IPS-11a (cell line): ENCODE data around the gene DAPK1.
A peak's percentile ranks its signal among the peaks of the same experiment; 100 is the strongest.

ENCODE experiments used
- H3K4me3 ChIP-seq: one replicate; pipeline ENCODE4 v1.5.1; 2013; ENCODE audit warnings: low read depth, low read length, control low read depth

Gene DAPK1

DNA sequence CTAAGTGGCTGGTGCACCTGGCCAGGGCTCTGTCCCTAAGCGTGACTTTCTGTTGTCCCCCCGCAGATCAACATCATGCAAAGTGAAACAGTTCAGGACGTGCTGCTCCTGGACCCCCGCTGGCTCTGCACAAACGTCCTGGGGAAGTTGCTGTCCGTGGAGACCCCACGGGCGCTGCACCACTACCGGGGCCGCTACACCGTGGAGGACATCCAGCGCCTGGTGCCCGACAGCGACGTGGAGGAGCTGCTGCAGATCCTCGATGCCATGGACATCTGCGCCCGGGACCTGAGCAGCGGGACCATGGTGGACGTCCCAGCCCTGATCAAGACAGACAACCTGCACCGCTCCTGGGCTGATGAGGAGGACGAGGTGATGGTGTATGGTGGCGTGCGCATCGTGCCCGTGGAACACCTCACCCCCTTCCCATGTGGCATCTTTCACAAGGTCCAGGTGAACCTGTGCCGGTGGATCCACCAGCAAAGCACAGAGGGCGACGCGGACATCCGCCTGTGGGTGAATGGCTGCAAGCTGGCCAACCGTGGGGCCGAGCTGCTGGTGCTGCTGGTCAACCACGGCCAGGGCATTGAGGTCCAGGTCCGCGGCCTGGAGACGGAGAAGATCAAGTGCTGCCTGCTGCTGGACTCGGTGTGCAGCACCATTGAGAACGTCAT, 208.5 kb downstream of the DAPK1 start:
- no peak overlapping the region for H3K4me3 ChIP-seq

DNA sequence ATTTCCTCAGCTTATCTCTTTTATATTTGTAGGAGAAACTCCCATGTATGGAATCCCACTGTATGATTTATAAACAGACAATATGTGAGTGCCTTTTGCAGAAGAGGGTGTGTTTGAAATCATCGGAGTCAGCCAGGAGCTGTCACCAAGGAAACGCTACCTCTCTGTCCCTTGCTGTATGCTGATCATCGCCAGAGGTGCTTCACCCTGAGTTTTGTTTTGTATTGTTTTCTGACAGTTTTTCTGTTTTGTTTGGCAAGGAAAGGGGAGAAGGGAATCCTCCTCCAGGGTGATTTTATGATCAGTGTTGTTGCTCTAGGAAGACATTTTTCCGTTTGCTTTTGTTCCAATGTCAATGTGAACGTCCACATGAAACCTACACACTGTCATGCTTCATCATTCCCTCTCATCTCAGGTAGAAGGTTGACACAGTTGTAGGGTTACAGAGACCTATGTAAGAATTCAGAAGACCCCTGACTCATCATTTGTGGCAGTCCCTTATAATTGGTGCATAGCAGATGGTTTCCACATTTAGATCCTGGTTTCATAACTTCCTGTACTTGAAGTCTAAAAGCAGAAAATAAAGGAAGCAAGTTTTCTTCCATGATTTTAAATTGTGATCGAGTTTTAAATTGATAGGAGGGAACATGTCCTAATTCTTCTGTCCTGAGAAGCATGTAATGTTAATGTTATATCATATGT, 210.3 kb downstream of the DAPK1 start:
- H3K4me3 ChIP-seq: no peak overlapping the region

DNA sequence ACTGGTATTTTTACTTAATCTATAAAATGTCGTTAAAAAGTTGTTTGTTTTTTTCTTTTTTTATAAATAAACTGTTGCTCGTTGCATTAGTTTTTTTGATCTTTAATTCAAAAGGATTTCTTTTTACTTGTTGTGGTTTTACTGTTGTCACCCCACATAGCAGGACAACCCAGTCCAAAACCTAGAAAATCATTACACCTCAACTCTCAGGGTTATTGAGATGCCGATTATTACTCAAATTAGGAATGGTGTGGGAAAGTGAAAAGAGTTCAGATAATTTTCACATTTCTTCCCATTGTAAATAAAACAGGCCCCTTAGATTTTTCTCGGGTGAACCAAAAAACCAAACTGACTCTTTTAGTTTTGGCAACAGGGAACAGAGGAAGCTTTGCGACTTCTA, 210.9 kb downstream of the DAPK1 start:
- H3K4me3 ChIP-seq: no peak overlapping the region

DNA sequence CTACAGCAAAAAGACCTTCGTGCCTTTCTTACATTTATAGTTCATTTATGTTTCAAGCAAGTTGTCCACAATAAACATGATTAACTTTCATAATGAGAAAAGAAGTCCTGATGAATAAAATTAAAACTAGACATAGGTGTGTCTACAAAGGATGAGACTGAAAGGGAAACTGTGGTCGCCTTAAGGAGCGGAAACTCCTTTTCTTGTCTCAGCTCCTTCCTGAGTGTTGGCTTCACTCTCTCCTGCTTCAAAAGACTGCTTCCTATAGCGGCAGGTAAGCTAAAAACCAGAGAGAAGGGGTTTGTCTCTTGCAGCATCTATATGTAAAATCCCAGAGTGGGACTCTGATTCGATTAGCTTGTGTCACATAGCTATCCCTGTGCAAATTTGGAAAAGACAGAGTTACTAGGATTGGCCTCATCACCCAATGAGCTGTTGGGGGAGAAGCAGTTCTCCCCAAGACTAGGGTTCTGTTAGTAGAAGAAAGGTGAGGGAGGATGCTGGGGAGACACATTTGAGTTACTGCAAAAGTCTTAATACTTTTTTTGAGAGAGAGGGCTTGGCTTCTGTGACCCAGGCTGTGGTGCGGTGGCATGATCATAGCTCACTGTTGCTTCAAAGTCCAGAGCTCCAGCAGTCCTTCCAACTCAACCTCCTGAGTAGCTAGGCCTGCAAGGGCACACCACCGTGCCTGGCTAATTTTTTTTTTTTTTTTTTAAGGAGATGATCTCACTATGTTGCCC, 211.5 kb downstream of the DAPK1 start:
- H3K4me3 ChIP-seq: no peak overlapping the region

DNA sequence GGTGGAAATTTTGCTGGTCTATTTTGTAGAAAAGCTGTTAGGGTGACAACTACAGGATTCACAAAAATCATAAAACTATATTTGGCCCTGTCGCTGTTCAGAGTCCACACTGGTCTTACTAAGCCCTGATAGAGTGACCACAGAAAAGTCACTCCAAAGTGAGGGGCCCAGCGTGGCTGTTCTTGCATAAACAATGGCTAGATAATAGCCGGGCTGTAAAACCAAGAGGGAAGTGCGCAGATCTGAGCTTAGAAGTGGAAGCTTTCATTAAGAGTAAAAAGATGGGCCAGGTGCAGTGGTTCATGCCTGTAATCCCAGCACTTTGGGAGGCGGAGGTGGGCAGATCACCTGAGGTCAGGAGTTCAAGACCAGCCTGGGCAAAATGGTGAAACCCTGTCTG, 212.8 kb downstream of the DAPK1 start:
- H3K4me3 ChIP-seq: no peak overlapping the region

DNA sequence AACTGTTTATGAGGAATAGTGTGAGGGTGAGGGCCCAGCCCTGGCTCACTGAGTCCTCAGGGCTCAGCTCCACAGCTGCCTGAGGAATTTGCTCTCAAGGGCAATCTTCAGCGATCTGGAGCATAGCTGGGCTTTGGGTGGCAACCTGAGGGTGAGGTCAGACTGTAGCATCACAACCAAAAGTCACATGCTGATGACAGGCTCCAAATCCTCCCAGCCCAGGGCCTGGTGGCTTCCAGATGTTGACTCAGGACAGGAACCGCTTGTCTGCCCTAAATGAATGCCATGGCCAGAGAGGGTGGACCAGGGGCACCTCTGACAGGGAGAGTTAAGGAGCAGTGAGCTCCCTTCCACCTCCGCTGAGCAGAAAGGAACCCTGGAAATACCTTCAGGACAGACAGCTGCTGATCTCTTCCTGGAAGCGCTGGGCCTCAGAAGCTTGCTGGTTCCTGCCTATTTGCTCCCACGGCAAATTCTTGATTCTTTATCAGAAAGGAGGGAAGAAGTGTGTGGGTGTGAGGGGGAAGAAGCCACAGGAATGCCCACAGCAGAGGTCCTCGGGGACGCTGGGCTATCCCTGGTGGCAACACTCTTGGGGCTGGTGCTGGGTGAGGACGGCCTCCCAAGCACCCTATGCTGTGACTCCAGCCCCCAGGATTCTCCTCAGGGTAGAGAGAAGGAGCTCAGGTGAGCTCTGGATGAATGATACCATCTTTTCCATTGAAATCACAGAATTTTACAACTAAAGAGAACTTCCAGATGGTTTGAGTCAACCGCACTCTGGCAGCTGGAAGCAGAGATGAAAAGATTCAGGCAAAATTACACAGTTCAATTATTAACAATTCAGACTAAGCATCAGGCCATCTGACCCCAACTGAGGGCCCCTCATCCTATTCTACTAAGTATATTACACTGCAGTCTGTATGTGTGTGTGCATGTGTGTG, 214.5 kb downstream of the DAPK1 start:
- no peak overlapping the region for H3K4me3 ChIP-seq

DNA sequence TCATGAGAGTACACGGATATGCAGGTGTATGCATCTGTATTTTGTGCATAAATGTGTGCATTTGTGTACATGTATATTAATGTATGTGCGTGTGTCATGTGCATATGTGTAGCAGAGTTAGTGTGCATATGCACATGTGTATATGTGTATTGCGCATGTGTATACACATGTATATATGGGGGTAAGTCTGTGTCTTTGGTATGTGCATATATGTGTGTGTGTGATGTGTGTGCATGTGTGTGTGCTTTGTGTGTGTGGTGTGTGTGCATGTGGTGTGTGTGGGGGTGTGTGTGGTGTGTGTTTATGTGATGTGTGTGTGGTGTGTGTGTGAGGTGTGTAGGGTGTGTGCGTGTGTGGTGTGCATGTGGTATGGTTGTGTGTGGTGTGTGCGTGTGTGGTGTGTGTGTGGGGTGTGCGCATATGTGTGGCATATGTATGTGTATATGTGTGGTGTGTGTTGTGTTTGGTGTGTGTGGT, 215.2 kb downstream of the DAPK1 start:
- no peak overlapping the region for H3K4me3 ChIP-seq

DNA sequence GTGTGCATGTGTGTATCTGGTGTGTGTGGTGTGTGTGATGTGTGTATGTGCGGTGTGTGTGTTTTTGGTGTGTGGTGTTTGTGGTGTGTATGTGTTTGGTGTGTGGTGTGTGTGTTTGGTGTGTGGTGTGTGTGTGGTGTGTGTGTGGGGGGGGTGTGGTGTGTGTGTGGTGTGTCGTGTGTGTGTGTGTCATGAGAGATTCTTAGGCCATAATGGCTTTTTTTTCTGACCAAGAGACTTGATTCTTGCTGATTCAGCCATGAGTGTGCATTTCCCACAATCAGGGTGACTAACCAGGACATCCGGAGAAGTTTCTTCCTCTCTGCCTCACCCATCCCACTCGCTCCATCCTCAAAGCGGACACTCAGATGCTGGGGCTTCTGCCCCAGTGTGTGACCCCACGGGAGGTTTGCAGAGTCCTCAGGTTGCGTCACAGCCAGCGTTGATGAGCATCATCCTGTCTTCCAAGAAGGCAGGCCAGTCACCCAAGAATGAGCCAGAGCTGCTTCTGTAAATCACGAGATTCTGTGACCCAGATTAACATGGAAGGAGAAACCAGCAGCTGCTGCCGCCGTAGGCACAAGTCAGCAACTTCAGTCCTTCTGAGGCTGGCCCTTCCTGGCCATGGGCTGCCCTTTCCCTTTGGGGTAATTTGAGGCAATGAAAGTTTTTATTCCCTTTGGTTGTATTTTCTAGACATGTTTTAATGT, 215.8 kb downstream of the DAPK1 start:
- no peak overlapping the region for H3K4me3 ChIP-seq

DNA sequence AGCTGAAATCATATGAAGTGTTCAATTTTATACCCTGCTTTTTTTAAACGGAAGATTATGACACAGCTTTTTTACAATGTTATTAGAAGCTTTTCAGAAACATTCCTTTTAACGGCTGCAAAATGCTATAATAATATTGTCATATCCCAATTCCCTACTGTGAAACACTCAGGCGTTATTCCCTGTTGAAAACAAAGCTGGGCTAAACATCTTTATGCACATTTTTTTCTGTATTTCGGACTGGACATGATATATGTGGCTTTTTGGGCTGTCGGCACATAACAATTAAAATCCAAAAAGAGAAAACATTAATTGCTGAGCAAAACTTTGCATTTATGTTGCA, 216.3 kb downstream of the DAPK1 start:
- H3K4me3 ChIP-seq: no peak overlapping the region

DNA sequence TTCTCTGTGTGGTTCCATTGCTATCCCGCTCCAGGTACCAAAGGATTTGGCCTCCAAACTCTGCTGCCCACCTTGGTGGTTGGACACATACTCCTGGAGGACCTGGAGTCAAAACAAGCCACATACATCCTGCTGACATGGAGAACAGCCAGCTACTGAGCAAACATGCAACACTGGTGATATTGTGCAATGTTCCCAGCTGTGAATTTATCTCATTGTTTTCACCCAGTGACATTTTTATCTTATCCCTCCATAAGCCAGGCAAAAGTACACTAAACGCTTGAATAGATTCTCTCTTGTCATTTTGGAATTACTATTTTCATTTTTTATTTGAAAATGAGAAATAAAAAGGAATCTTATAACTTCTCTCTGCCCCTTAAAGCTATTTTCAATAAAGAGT, 217.2 kb downstream of the DAPK1 start:
- H3K4me3 ChIP-seq: no peak overlapping the region

DNA sequence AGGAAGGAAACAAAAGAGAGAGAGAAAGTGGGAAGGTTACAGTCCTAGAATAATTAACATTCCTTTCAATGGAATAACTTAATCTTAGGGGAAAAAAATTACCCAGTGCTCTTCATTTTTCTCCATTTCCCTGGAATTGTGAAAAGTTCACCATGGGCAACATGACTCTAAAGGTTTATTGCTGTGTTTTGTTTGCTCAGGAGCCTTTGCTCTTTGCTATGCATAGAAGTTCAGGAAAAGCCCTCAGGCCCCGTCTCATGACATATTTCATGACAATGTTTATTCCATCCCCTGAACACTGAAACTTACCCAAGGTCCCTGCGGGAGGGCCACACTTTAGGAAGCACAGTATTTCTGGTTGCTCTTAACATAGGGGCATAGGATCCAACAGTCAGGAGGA, 218.5 kb downstream of the DAPK1 start:
- H3K4me3 ChIP-seq: no peak overlapping the region

DNA sequence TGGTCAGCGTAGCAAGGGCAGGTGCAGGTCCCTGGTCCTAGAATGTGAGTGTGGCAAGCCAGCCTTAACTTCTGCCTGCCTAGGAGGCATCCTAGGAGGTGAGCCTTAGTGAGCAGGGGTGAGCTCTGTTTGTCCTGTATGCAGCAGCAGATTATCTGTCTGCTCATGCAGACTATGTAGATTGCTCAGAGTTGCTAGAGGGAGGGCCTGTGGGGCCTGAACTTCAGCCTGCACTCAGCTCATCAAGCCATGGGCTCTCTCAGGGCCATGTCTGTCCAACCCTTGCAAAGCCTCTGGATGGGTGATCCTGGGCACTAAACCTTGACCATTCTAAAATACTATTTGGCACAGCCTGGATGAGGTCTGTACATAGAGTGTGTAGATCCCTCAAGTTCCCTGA, 219.8 kb downstream of the DAPK1 start:
- H3K4me3 ChIP-seq: no peak overlapping the region

DNA sequence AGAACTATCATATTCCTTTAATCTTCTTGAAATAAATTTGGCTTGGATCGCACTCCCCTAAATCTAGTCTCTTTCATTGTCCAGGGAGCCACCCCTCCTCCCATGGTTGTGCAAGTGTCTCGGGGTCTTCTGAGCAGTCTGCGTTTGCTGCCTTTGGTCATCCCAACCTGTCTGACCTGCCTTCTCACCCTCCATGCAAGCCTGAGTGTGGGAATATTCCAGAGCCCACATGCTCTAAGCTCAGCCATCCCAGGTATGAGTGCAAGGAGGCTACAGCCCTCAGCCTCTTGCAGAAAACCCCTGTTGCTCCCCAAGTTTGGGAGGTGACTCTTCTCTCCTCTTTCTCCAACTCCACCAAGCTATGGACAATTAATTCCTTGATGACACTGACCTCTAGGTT, 220.6 kb downstream of the DAPK1 start:
- H3K4me3 ChIP-seq: no peak overlapping the region

DNA sequence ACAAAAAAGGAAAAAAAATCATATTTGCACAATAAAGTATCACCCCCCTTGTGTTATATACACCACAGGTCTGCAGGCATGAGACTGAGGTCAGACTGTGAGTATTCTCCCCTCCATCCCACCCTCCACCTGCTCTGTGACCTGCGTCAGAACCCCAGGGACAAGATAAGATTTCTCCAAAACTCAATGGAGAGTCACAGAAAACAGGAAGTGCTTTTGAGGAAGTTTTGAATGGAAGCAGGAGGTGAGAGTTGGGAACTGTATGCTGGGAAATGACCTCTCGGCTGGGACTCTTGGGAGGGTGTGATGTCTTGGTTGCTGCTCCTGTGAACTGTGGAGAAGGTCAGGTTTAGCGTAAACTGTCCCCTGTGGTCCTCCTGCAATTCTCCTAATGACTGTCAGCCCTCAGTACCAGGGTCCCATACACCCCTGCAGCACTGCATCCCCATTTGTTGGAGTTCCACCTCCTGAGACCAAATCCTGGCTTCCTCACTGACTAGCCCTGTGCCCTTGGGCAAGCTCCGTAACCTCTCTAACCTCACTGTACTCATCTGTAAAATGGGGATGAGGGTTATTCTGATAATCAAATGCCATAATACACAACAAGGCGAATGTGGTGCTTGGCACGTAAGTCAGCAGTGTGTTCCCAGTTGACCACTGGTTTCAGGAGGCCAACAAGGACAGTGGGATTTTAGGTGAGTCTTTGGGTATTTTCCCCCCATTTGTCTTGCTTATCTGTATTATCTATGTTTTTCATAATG, 221.4 kb downstream of the DAPK1 start:
- no peak overlapping the region for H3K4me3 ChIP-seq

DNA sequence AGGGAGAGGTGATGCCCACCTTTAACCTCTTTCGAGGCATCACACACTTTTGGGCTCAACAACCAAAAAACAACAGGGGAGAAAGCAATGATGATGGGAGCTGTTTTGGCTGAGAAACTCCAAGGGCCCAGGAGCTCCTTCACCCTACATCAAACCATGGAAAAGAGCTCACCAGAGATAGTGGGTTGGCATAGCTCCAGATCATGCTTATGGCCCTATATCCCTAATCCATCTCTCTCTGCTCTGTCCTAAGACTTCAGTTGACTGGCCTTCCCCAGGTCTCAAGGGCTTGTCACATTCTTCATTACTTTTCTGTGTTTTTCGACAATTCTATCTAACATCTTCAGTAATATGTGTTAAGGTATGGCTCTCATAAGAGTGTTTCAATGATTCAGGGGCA, 222.5 kb downstream of the DAPK1 start:
- H3K4me3 ChIP-seq: no peak overlapping the region

DNA sequence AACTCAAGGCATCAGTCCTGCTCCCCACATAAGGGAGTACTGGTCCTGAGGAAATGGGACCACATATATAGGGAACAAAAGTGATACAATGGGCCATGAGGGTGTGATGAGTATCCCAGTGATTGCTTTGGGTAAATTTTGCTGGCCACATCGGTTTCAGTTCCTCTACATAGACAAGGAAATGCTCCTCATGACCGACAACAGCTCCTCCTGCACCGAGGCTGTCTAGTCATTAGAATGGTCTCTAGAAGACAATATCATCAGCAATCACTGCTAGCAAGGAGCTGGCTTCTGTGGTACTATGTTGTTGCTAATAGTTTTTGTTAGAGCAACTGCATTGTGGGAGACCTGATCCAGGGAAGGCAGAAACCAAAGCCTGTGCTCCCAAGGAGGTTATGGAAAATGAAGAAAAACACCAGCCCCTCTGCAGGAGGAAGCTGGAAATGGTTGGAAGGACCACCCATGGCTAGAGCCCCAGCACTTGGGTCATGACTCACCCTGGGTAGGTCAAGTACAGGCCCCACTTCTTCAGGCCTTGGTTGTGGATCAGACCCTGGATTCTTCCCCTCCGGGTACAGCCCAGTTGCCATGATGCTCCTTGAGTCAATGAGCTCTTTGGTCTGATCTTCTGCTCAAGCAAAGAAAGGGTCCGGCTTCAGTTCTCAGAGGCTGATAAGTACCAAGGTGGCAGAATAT, 224.9 kb downstream of the DAPK1 start:
- no peak overlapping the region for H3K4me3 ChIP-seq

DNA sequence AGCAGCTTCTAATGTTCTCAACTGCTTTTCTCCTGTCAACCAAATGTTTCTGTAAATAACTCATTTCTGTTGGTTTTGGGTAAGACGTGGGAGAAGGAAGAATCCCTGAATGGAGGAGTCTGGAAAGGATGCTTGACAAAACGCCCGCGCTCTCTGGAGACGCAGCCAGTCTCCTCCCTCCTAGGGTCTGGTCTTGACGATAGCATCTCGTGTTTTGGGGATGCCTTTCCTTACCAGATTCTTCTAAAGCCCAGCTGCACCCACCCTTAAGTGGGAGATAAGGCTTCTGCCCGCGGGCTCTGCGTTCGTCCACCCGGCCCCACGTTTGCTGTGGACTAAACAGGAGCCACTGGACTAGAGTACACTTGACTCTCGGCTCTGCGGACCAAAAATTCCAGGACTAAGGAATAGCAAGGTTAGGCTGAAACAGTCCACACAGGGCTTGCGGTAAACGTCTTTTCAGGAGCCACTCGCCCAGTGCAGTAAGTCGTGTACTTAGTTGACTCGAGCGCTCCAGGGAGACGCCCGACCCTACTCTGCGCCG, 227.8 kb downstream of the DAPK1 start:
- H3K4me3 ChIP-seq: peak overlapping the region; percentile 77

DNA sequence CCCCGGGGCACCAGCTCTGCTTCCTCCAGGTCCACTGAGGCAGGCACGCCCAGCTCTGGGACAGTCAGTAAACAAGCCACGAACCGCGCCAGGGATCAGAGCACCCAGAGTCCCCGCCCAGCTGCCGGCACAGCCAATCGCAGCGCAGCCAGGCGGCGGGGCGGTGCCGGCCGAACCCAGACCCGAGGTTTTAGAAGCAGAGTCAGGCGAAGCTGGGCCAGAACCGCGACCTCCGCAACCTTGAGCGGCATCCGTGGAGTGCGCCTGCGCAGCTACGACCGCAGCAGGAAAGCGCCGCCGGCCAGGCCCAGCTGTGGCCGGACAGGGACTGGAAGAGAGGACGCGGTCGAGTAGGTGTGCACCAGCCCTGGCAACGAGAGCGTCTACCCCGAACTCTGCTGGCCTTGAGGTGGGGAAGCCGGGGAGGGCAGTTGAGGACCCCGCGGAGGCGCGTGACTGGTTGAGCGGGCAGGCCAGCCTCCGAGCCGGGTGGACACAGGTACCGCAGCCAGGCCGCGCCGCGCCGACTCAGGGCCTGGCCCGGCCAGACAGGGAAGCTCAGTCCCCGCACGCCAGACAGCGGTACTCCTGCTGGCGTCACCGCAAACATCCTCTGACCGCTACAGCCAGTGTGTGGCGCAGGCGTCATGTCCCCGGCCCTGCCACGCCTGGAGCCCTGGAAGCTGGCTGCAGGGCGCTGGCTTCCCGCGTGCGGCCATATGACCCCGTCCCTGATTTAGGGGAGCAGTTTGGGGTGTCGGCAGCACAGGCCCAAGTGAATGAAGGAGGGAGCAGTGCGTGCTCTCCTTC, 228.4 kb downstream of the DAPK1 start, which contains the start of gene CTSL:
Gene CTSL (plus strand): TSS at position 220 of the 810 bp plus-strand sequence. CDS start 1,485 bp downstream, outside the sequence.
- H3K4me3 ChIP-seq: peak within 1 kb of the TSS; percentile 77
